K562 (cell line): ENCODE measurements around the gene DENND5B. TPM values are rescaled to one million over a fixed set of nuclear protein-coding genes. Genes with fewer than 3 reads are reported as not detected.

Source experiments
- ATAC-seq: fragments of 200-7000 bp; cut with Tn5 transposase; 3 replicates; pipeline ENCODE4 v1.9.1; 2020; ENCODE audit warnings: moderate library complexity
- BruUV-seq: library from RNA; stranded (reverse); fragments of 400-500 nt; replicated peaks from 2 replicates; lab custom pipeline; 2021; lab: Mats Ljungman, UMichigan
- CTCF ChIA-PET: fragments of 300-600 bp; formaldehyde crosslinking; extraction: SDS; loops from one replicate; lab custom pipeline; 2021; ENCODE audit warnings: low intra/inter-chr PET ratio; lab: Yijun Ruan, JAX
- POLR2A ChIA-PET: fragments of 300-600, 350-650 bp; sonication (Branson Sonifier 250); formaldehyde crosslinking; extraction: SDS; loops from one replicate; lab custom pipeline; 2021; ENCODE audit warnings: antibody characterized with exemption, inconsistent platforms; lab: Yijun Ruan, JAX
- DNase-seq, 4 experiments: peaks; one replicate each; pipeline versions ENCODE4 v3.0.0 to v3.0.0-alpha.2; 2011 to 2018; ENCODE audit warnings: low spot score in 3 of 4, mixed read lengths in 3 of 4; ENCODE audit errors: extremely low read depth in 1 of 4
- FAIRE-seq: peaks from 2 replicates; lab custom pipeline; 2011; peaks lifted over from hg19 to GRCh38; lab: Jason Lieb, UNC
- H2AFZ ChIP-seq: 2 replicates; pipeline ENCODE4 v1.6.0; 2011; ENCODE audit warnings: low read depth, low read length, control low read depth, inconsistent platforms
- H3K27ac ChIP-seq: fragments of 200-600 bp; 3 replicates; pipeline ENCODE4 v1.8.0; 2011; ENCODE audit warnings: low read depth, mild to moderate bottlenecking, control low read depth, inconsistent platforms, low read length, moderate library complexity, mixed read lengths; ENCODE audit errors: extremely low read depth
- H3K27me3 ChIP-seq, 2 experiments: fragments of 300-600 bp in 1 of 2; 2 replicates in 1 of 2; 3 replicates in 1 of 2; pipeline versions ENCODE4 v1.6.0 to v1.8.0; 2011; ENCODE audit warnings: inconsistent platforms in 2 of 2, low read length in 2 of 2, mild to moderate bottlenecking in 1 of 2, mixed read lengths in 1 of 2, moderate library complexity in 1 of 2; ENCODE audit not compliant: control insufficient read depth in 2 of 2, insufficient read depth in 2 of 2
- H3K36me3 ChIP-seq: fragments of 300-600 bp; 3 replicates; pipeline ENCODE4 v1.8.0; 2011; ENCODE audit warnings: mild to moderate bottlenecking, low read length, inconsistent platforms; ENCODE audit not compliant: control insufficient read depth, insufficient read depth
- H3K4me1 ChIP-seq, 2 experiments: fragments of 200-600 bp in 1 of 2; replicated peaks in 1 of 2; 2 replicates in 1 of 2; 3 replicates in 1 of 2; pipeline versions ENCODE4 v1.5.1 to v1.8.0; 2011; ENCODE audit warnings: inconsistent platforms in 2 of 2, low read length in 2 of 2, mild to moderate bottlenecking in 1 of 2, mixed read lengths in 1 of 2, moderate library complexity in 1 of 2; ENCODE audit not compliant: control insufficient read depth in 2 of 2, insufficient read depth in 2 of 2
- H3K4me2 ChIP-seq: 2 replicates; pipeline ENCODE4 v1.6.1; 2011; ENCODE audit warnings: low read length, control low read depth, inconsistent platforms, mixed read lengths; ENCODE audit not compliant: insufficient read depth
- H3K4me3 ChIP-seq: fragments of 200-600 bp; sonication (generic), shearing (Covaris generic); 2 replicates; pipeline ENCODE4 v1.5.1; 2016; ENCODE audit warnings: control low read depth, inconsistent platforms
- H3K79me2 ChIP-seq: fragments of 200-600 bp; 3 replicates; pipeline ENCODE4 v1.8.0; 2011; ENCODE audit warnings: low read length, inconsistent platforms; ENCODE audit not compliant: control insufficient read depth, insufficient read depth
- H3K9ac ChIP-seq, 2 experiments: 2 replicates each; pipeline versions ENCODE4 v1.6.0 to v1.6.1; 2011; ENCODE audit warnings: low read depth in 2 of 2, low read length in 2 of 2, control low read depth in 1 of 2, inconsistent platforms in 1 of 2, mild to moderate bottlenecking in 1 of 2, mixed read lengths in 1 of 2; ENCODE audit not compliant: insufficient read depth in 1 of 2
- H3K9me1 ChIP-seq: one replicate; pipeline ENCODE4 v1.6.0; 2011; ENCODE audit warnings: inconsistent platforms, mild to moderate bottlenecking, low read length, moderate library complexity; ENCODE audit not compliant: control insufficient read depth, insufficient read depth
- H3K9me3 ChIP-seq: replicated peaks from 2 replicates; pipeline ENCODE4 v1.5.1; 2011; ENCODE audit warnings: low read depth, low read length, inconsistent platforms; ENCODE audit not compliant: control insufficient read depth, insufficient read depth
- H4K20me1 ChIP-seq: replicated peaks from 2 replicates; pipeline ENCODE4 v1.6.1; 2011; ENCODE audit warnings: low read length, inconsistent platforms, mixed read lengths; ENCODE audit not compliant: control insufficient read depth, insufficient read depth
- ATF6 ChIP-seq: sonication (generic); formaldehyde crosslinking; IDR thresholded peaks from 2 replicates; pipeline ENCODE4 v1.4.0; 2020; ENCODE audit warnings: mild to moderate bottlenecking, missing genetic modification reagents
- BRD9 ChIP-seq: fragments of 450-650 bp; IDR thresholded peaks from 2 replicates; pipeline ENCODE4 v1.6.1; 2018; ENCODE audit warnings: low read depth; ENCODE audit not compliant: partially characterized antibody
- CHCHD3 ChIP-seq: fragments of 250-450 bp; sonication (Bioruptor Pico); IDR thresholded peaks from 2 replicates; pipeline ENCODE4 v2.1.2; 2022; ENCODE audit warnings: mild to moderate bottlenecking
- GTF3C2 ChIP-seq: IDR thresholded peaks from 3 replicates; pipeline ENCODE4 v1.6.1; 2011; ENCODE audit warnings: borderline replicate concordance, mild to moderate bottlenecking, moderate library complexity; ENCODE audit not compliant: insufficient read length; ENCODE audit errors: extremely low read depth
- HIVEP1 ChIP-seq: fragments of 250-450 bp; sonication (Bioruptor Pico); IDR thresholded peaks from 2 replicates; pipeline ENCODE4 v1.4.0; 2020; ENCODE audit warnings: mild to moderate bottlenecking
- IRF9 ChIP-seq: fragments of 450-650 bp; IDR thresholded peaks from 2 replicates; pipeline ENCODE4 v1.6.1; 2016; ENCODE audit warnings: missing biosample characterization, missing genetic modification characterization
- NCOA1 ChIP-seq: fragments of 450-650 bp; IDR thresholded peaks from 2 replicates; pipeline ENCODE4 v1.6.1; 2016; ENCODE audit warnings: low read depth
- RFX5 ChIP-seq: IDR thresholded peaks from 2 replicates; pipeline ENCODE4 v1.6.1; 2011; ENCODE audit warnings: low read depth, mild to moderate bottlenecking, improper control_type of control experiment, low read length
- USF2 ChIP-seq: sonication (generic); formaldehyde crosslinking; IDR thresholded peaks from 2 replicates; pipeline ENCODE4 v1.5.0; 2020; ENCODE audit warnings: missing genetic modification reagents
- XRCC4 ChIP-seq: IDR thresholded peaks from one replicate; pipeline ENCODE4 v1.6.1; 2011; ENCODE audit not compliant: insufficient read depth, insufficient read length; ENCODE audit errors: extremely low read depth
- ZBTB1 ChIP-seq: sonication (generic); formaldehyde crosslinking; IDR thresholded peaks from 2 replicates; pipeline ENCODE4 v1.8.1; 2023; ENCODE audit warnings: missing genetic modification reagents, low read depth, mild to moderate bottlenecking, borderline replicate concordance
- ZKSCAN1 ChIP-seq: fragments of 150-350 bp; IDR thresholded peaks from 2 replicates; pipeline ENCODE4 v1.6.1; 2016; ENCODE audit warnings: low read depth, low read length
- ZNF408 ChIP-seq: fragments of 250-450 bp; sonication (Bioruptor Pico); IDR thresholded peaks from 2 replicates; pipeline ENCODE4 v1.4.0; 2020; ENCODE audit warnings: low read depth, mild to moderate bottlenecking, moderate library complexity
- WGBS: fragments of 100-300 bp; shearing (Covaris generic); methylation state at CpG from one replicate; pipeline ENCODE4 v1.1.6; 2016; ENCODE audit warnings: low coverage, mixed read lengths; ENCODE audit not compliant: insufficient coverage; ENCODE audit errors: missing lambda C conversion rate; 5-methylcytosine and 5-hydroxymethylcytosine counted together
- in situ Hi-C: fragments of 300-500 bp; cut with MboI; formaldehyde crosslinking; loops from 4 replicates; pipeline ENCODE4 v1.15.0; 2018; ENCODE audit warnings: inconsistent platforms, mixed read lengths
- intact Hi-C: fragments of 100-400 bp; cut with micrococcal nuclease; formaldehyde crosslinking; loops from 2 replicates; pipeline ENCODE4 v1.14.2; 2022
- polyA plus RNA-seq, 8 experiments: library from polyadenylated mRNA; depleted of rRNA in 4 of 8; stranded (reverse) in 5 of 8; unstranded in 3 of 8; fragments of >200 nt; fragmentation: Nextera tagmentation in 2 of 8; fragmentation: Illumina TruSeq in 1 of 8; extraction: Ambion mirVana in 2 of 8; extraction: Trizol in 1 of 8; gene quantifications; 2 replicates each; pipeline versions ENCODE4 v1.2.1 to v1.2.3, GENCODE V29; 2011 to 2014; ENCODE audit warnings: inconsistent platforms in 1 of 8, missing spikeins in 1 of 8
- total RNA-seq, 7 experiments: library from RNA; depleted of rRNA in 6 of 7; stranded (reverse); fragments of >200 nt in 6 of 7; fragmentation: Illumina TruSeq in 2 of 7; extraction: Trizol in 2 of 7; gene quantifications; 2 replicates each; pipeline versions ENCODE4 v1.2.1 to v1.2.3, GENCODE V29; 2011 to 2021; ENCODE audit warnings: low replicate concordance in 1 of 7

DENND5B gene
- total and polyA plus RNA-seq, 9 of the 15 experiments (the other 6 are each of a cell fraction or from before 2014, with no cell fraction given): 0.99 to 6.0 (median 3.6) TPM

- intact Hi-C loops: no loop called here
- H3K79me2 ChIP-seq: no peaks in the 10 kb centered on the region
- ChIA-PET CTCF (interaction anchor here (0.6 kb wide), 1 partner anchor 444 kb away, joined by 3 read pairs; no protein-coding TSS in a partner anchor), POLR2A (interaction anchor here (0.5 to 1.5 kb wide), 8 partner anchors 12 to 108 kb away, joined by 3 to 4 read pairs (median 3); no protein-coding TSS in a partner anchor)
- H3K4me2 ChIP-seq: peak overlapping the region; percentile 86
- peak overlapping the region; percentile 86 for H3K4me3 ChIP-seq
- H3K9ac ChIP-seq: peak overlapping the region; percentile 61 to 94; a peak in 3 of 4 replicates
- no peaks in the 10 kb centered on the region for H3K9me3 ChIP-seq
- H4K20me1 ChIP-seq: no peaks in the 10 kb centered on the region
- peak overlapping the region; percentile 88 for H2AFZ ChIP-seq
- under 1% methylated on average over 49 of the region's 85 CpGs for WGBS
- in situ Hi-C loops: no loop called here
- peaks cover 2 to 20% of the 10 kb centered on the region in 2 experiments; a peak in 4 of 5 replicates for H3K4me1 ChIP-seq
- no peaks in the 10 kb centered on the region for H3K36me3 ChIP-seq
- BruUV-seq: no TSS peak
- H3K27ac ChIP-seq: peak overlapping the region; percentile 68; the same call in 1 of the 3 replicates
- peaks cover 10 to 11% of the 10 kb centered on the region in 2 experiments; a peak in 4 of 5 replicates for H3K27me3 ChIP-seq
- DNase-seq: peak; percentile 54 to 67 (median 66)
- FAIRE-seq: no peak
- H3K9me1 ChIP-seq: no peaks in the 10 kb centered on the region
- ATAC-seq: peak; percentile 78
- TF ChIP-seq ZKSCAN1 (no peak), IRF9 (tag) (no peak), ATF6 (CRISPR knock-in tag) (no peak), HIVEP1 (CRISPR knock-in tag) (no peak), GTF3C2 (no peak), RFX5 (no peak), CHCHD3 (CRISPR knock-in tag) (no peak), BRD9 (no peak), XRCC4 (no peak), USF2 (CRISPR knock-in tag) (peak; percentile 65), ZBTB1 (CRISPR knock-in tag) (peak; percentile 79), NCOA1 (no peak), ZNF408 (CRISPR knock-in tag) (no peak)
Measured at GRCh38 chr12:31589904-31590641, 863 bp downstream of the DENND5B start.
